ENCODE data around the gene NDEL1.

The NDEL1 gene

GRCh38 chr17:8469964-8470363 lies 34.3 kb downstream of the NDEL1 start:
- no peak for TF ChIP-seq CTCF (IDR thresholded peaks at IDR 0.05)
- H3K27ac ChIP-seq = peak overlapping the region; percentile 50

GRCh38 chr17:8470447-8471047 lies 34.9 kb downstream of the NDEL1 start:
- no peak for TF ChIP-seq ZFX (IDR thresholded peaks at IDR 0.05; ENCODE audit: borderline replicate concordance)
- no peak for TF ChIP-seq CTCF (IDR thresholded peaks at IDR 0.05)
- peak overlapping the region; percentile 50 for H3K27ac ChIP-seq

- TF ChIP-seq ZFX (IDR thresholded peaks at IDR 0.05; ENCODE audit: borderline replicate concordance) (no peak), CTCF (IDR thresholded peaks at IDR 0.05) (no peak)
- no peak overlapping the region for H3K27ac ChIP-seq
These were observed 37.0 kb downstream of the NDEL1 start for GRCh38 chr17:8472663-8473062.

GRCh38 chr17:8473451-8474192 lies 37.9 kb downstream of the NDEL1 start:
- H3K27ac ChIP-seq = no peak overlapping the region
- TF ChIP-seq ZFX (IDR thresholded peaks at IDR 0.05; ENCODE audit: borderline replicate concordance) = no peak
- no peak for TF ChIP-seq CTCF (IDR thresholded peaks at IDR 0.05)

- TF ChIP-seq CTCF (IDR thresholded peaks at IDR 0.05) = no peak
- no peak for TF ChIP-seq ZFX (IDR thresholded peaks at IDR 0.05; ENCODE audit: borderline replicate concordance)
- H3K27ac ChIP-seq = no peak overlapping the region
These were observed 39.1 kb downstream of the NDEL1 start for GRCh38 chr17:8474826-8475225.

GRCh38 chr17:8475227-8475626 lies 39.5 kb downstream of the NDEL1 start:
- H3K27ac ChIP-seq = no peak overlapping the region
- no peak for TF ChIP-seq CTCF (IDR thresholded peaks at IDR 0.05)
- TF ChIP-seq ZFX (IDR thresholded peaks at IDR 0.05; ENCODE audit: borderline replicate concordance) = no peak

- TF ChIP-seq ZFX (IDR thresholded peaks at IDR 0.05; ENCODE audit: borderline replicate concordance) (no peak), CTCF (IDR thresholded peaks at IDR 0.05) (no peak)
- no peak overlapping the region for H3K27ac ChIP-seq
These were observed 40.1 kb downstream of the NDEL1 start for GRCh38 chr17:8475781-8476180.

Measured in 22Rv1 (cell line).